Trophoblast cell (in vitro differentiated cells and primary cell): Measurements from ENCODE around the gene ZBTB7C.
A peak's percentile ranks its signal among the peaks of the same experiment; 100 is the strongest.

Experiments
- DNase-seq, 2 donors: peaks; one replicate each; pipeline ENCODE4 v3.0.0-alpha.2; 2016
- H2AFZ ChIP-seq: 2 replicates; pipeline ENCODE4 v1.6.1; 2013; ENCODE audit warnings: low read length, moderate library complexity, mild to moderate bottlenecking; ENCODE audit not compliant: insufficient read depth, poor library complexity
- H2AK5ac ChIP-seq: 2 replicates; pipeline ENCODE4 v1.6.1; 2013; ENCODE audit warnings: mild to moderate bottlenecking, low read length
- H2BK120ac ChIP-seq: 2 replicates; pipeline ENCODE4 v1.6.1; 2013; ENCODE audit warnings: low read length, mild to moderate bottlenecking, moderate library complexity; ENCODE audit not compliant: insufficient read depth, poor library complexity
- H2BK12ac ChIP-seq: 2 replicates; pipeline ENCODE4 v1.6.1; 2013; ENCODE audit warnings: mild to moderate bottlenecking, low read length, moderate library complexity
- H2BK5ac ChIP-seq: 2 replicates; pipeline ENCODE4 v1.6.1; 2013; ENCODE audit warnings: low read length, low read depth, moderate library complexity, mild to moderate bottlenecking; ENCODE audit not compliant: poor library complexity
- H3K14ac ChIP-seq: 2 replicates; pipeline ENCODE4 v1.6.1; 2013; ENCODE audit warnings: mild to moderate bottlenecking, low read length
- H3K18ac ChIP-seq: 2 replicates; pipeline ENCODE4 v1.6.1; 2013; ENCODE audit warnings: mild to moderate bottlenecking, low read length
- H3K23ac ChIP-seq: 2 replicates; pipeline ENCODE4 v1.6.1; 2013; ENCODE audit warnings: low read length
- H3K27ac ChIP-seq: 2 replicates; pipeline ENCODE4 v1.5.1; 2013; ENCODE audit warnings: low read depth, mild to moderate bottlenecking, inconsistent platforms, low read length, moderate library complexity
- H3K27me3 ChIP-seq: 2 replicates; pipeline ENCODE4 v1.6.1; 2013; ENCODE audit warnings: inconsistent platforms, mild to moderate bottlenecking, low read length, moderate library complexity; ENCODE audit not compliant: insufficient read depth
- H3K36me3 ChIP-seq, 2 experiments: 1 replicate in 1 of 2; 2 replicates in 1 of 2; pipeline ENCODE4 v1.6.1; 2013; ENCODE audit warnings: low read length in 2 of 2, mild to moderate bottlenecking in 2 of 2, moderate library complexity in 1 of 2; ENCODE audit not compliant: insufficient read depth in 2 of 2, control insufficient read depth in 1 of 2
- H3K4ac ChIP-seq: 2 replicates; pipeline ENCODE4 v1.6.1; 2013; ENCODE audit warnings: low read depth, mild to moderate bottlenecking, low read length, moderate library complexity
- H3K4me1 ChIP-seq, 2 experiments: 1 replicate in 1 of 2; 2 replicates in 1 of 2; pipeline ENCODE4 v1.6.1; 2013; ENCODE audit warnings: low read length in 2 of 2, mild to moderate bottlenecking in 2 of 2, moderate library complexity in 1 of 2; ENCODE audit not compliant: insufficient read depth in 2 of 2, control insufficient read depth in 1 of 2
- H3K4me2 ChIP-seq: 2 replicates; pipeline ENCODE4 v1.6.1; 2013; ENCODE audit warnings: inconsistent platforms, mild to moderate bottlenecking, low read length, moderate library complexity
- H3K4me3 ChIP-seq: 2 replicates; pipeline ENCODE4 v1.5.1; 2013; ENCODE audit warnings: mild to moderate bottlenecking, low read depth, low read length, inconsistent platforms
- H3K79me1 ChIP-seq: one replicate; pipeline ENCODE4 v1.6.1; 2013; ENCODE audit warnings: low read length
- H3K79me2 ChIP-seq: 2 replicates; pipeline ENCODE4 v1.6.1; 2013; ENCODE audit warnings: low read length, mild to moderate bottlenecking; ENCODE audit not compliant: control insufficient read depth, insufficient read depth, poor library complexity
- H3K9ac ChIP-seq: 2 replicates; pipeline ENCODE4 v1.6.1; 2013; ENCODE audit warnings: mild to moderate bottlenecking, low read length
- H3K9me3 ChIP-seq: 2 replicates; pipeline ENCODE4 v1.6.1; 2013; ENCODE audit warnings: low read depth, mild to moderate bottlenecking, control low read depth, inconsistent platforms, low read length; ENCODE audit not compliant: insufficient read depth
- H4K12ac ChIP-seq: 2 replicates; pipeline ENCODE4 v1.6.1; 2013; ENCODE audit warnings: low read depth, mild to moderate bottlenecking, low read length, moderate library complexity
- H4K8ac ChIP-seq: 2 replicates; pipeline ENCODE4 v1.6.1; 2013; ENCODE audit warnings: low read depth, mild to moderate bottlenecking, low read length, moderate library complexity
- H4K91ac ChIP-seq: one replicate; pipeline ENCODE4 v1.6.1; 2013; ENCODE audit warnings: low read depth, mild to moderate bottlenecking, low read length, moderate library complexity
- WGBS: extraction: QIAGEN DNeasy Blood & Tissue Kit; methylation state at CpG from one replicate; pipeline ENCODE4 v1.1.7; 2013; ENCODE audit warnings: missing lambda C conversion rate; ENCODE audit not compliant: insufficient read length, insufficient coverage; ENCODE audit errors: extremely low coverage; 5-methylcytosine and 5-hydroxymethylcytosine counted together

The ZBTB7C gene

GRCh38 chr18:48073211-48073930 lies 335.8 kb downstream of the ZBTB7C start:
- no peak overlapping the region for H3K4me3 ChIP-seq

GRCh38 chr18:48072428-48073204 lies 336.6 kb downstream of the ZBTB7C start:
- Histone ChIP-seq H3K79me2 (no peaks in the 10 kb centered on the region), H3K27ac (no peak overlapping the region), H3K9ac (no peak overlapping the region), H2BK5ac (no peak overlapping the region), H2AK5ac (no peak overlapping the region), H2BK120ac (no peak overlapping the region), H3K4ac (no peak overlapping the region), H3K18ac (no peak overlapping the region), H3K79me1 (no peaks in the 10 kb centered on the region), H4K8ac (no peak overlapping the region), H3K36me3 (no peaks in the 10 kb centered on the region), H2AFZ (peak overlapping the region; percentile 30), H3K4me3 (no peak overlapping the region), H3K9me3 (no peaks in the 10 kb centered on the region), H3K27me3 (no peaks in the 10 kb centered on the region), H3K4me2 (no peak overlapping the region), H2BK12ac (no peak overlapping the region), H4K12ac (no peak overlapping the region), H4K91ac (no peak overlapping the region), H3K23ac (no peak overlapping the region), H3K14ac (no peak overlapping the region), H3K4me1 (peaks cover 3 to 4% of the 10 kb centered on the region in 2 experiments)
- DNase-seq = no peak
- WGBS = no CpG with 5 or more reads among the region's 18 CpGs

More at GRCh38 chr18:48073211-48073930, 335.8 kb downstream of the ZBTB7C start:
- peaks cover 3 to 4% of the 10 kb centered on the region in 2 experiments for H3K4me1 ChIP-seq
- no peak overlapping the region for H3K18ac ChIP-seq
- no peak overlapping the region for H3K4ac ChIP-seq
- no peak overlapping the region for H3K14ac ChIP-seq
- H3K79me1 ChIP-seq = no peaks in the 10 kb centered on the region
- no peak overlapping the region for H4K8ac ChIP-seq
- no CpG with 5 or more reads among the region's 15 CpGs for WGBS
- H4K91ac ChIP-seq = no peak overlapping the region
- H3K9me3 ChIP-seq = no peaks in the 10 kb centered on the region
- no peak overlapping the region for H2BK5ac ChIP-seq
- H3K27ac ChIP-seq = no peak overlapping the region
- H2BK120ac ChIP-seq = no peak overlapping the region
- H2AK5ac ChIP-seq = no peak overlapping the region
- H2BK12ac ChIP-seq = no peak overlapping the region
- H3K27me3 ChIP-seq = no peaks in the 10 kb centered on the region
- H3K9ac ChIP-seq = no peak overlapping the region
- no peak overlapping the region for H3K4me2 ChIP-seq
- no peaks in the 10 kb centered on the region for H3K79me2 ChIP-seq
- no peak for DNase-seq
- H3K23ac ChIP-seq = no peak overlapping the region
- no peaks in the 10 kb centered on the region for H3K36me3 ChIP-seq
- H2AFZ ChIP-seq = no peak overlapping the region
- H4K12ac ChIP-seq = no peak overlapping the region

GRCh38 chr18:48068916-48069445 lies 340.2 kb downstream of the ZBTB7C start:
- Histone ChIP-seq H2BK12ac (no peak overlapping the region), H3K36me3 (no peaks in the 10 kb centered on the region), H3K4me3 (no peak overlapping the region), H3K27me3 (no peaks in the 10 kb centered on the region), H3K23ac (no peak overlapping the region), H2BK120ac (no peak overlapping the region), H3K14ac (no peak overlapping the region), H3K4me1 (peaks cover 4 to 13% of the 10 kb centered on the region in 2 experiments), H3K79me1 (no peaks in the 10 kb centered on the region), H3K9ac (no peak overlapping the region), H2AFZ (no peak overlapping the region), H4K12ac (no peak overlapping the region), H4K8ac (no peak overlapping the region), H3K18ac (no peak overlapping the region), H3K4ac (no peak overlapping the region), H3K4me2 (no peak overlapping the region), H2AK5ac (no peak overlapping the region), H4K91ac (no peak overlapping the region), H3K79me2 (no peaks in the 10 kb centered on the region), H3K27ac (no peak overlapping the region), H2BK5ac (no peak overlapping the region), H3K9me3 (no peaks in the 10 kb centered on the region)
- no CpG with 5 or more reads among the region's 11 CpGs for WGBS
- DNase-seq = no peak

GRCh38 chr18:48066225-48066652 lies 342.9 kb downstream of the ZBTB7C start:
- Histone ChIP-seq H2BK5ac (no peak overlapping the region), H3K9ac (no peak overlapping the region), H4K8ac (no peak overlapping the region), H4K12ac (no peak overlapping the region), H2AK5ac (no peak overlapping the region), H3K14ac (no peak overlapping the region), H3K4ac (no peak overlapping the region), H3K27ac (no peak overlapping the region), H2BK12ac (no peak overlapping the region), H3K27me3 (no peaks in the 10 kb centered on the region), H4K91ac (no peak overlapping the region), H3K23ac (no peak overlapping the region), H3K4me3 (no peak overlapping the region), H3K79me1 (no peaks in the 10 kb centered on the region), H3K18ac (no peak overlapping the region), H2AFZ (no peak overlapping the region), H3K4me1 (peaks cover 0 to 10% of the 10 kb centered on the region in 2 experiments), H2BK120ac (no peak overlapping the region), H3K79me2 (no peaks in the 10 kb centered on the region), H3K4me2 (no peak overlapping the region), H3K9me3 (no peaks in the 10 kb centered on the region), H3K36me3 (no peaks in the 10 kb centered on the region)
- no CpG with 5 or more reads among the region's 4 CpGs for WGBS
- no peak for DNase-seq
